HTERT RPE-1 (cell line): ENCODE data around the gene SPI1.
"Not testable (repeated sequence)": the region's sequence is repeated elsewhere in the genome, so short reads cannot be mapped to it uniquely, and the experiment has no call there.

Experiments used
- in situ Hi-C: fragments of 300-500 bp; cut with MboI; formaldehyde crosslinking; loops from 4 replicates; pipeline ENCODE4 v1.14.3; 2020; ENCODE audit warnings: low sequenced_read_pairs

SPI1 gene

GRCh38 chr11:47342854-47343253 is 35.5 kb downstream of the SPI1 start:
- in situ Hi-C loops, result no loop called here

GRCh38 chr11:47342036-47342803 is 36.1 kb downstream of the SPI1 start:
- in situ Hi-C loops, result no loop called here

GRCh38 chr11:47340980-47341775 is 37.2 kb downstream of the SPI1 start:
- in situ Hi-C loops, result no loop called here

GRCh38 chr11:47340010-47340409 is 38.3 kb downstream of the SPI1 start:
- in situ Hi-C loops, result no loop called here

- in situ Hi-C loops, result no loop called here
These were observed 39.7 kb downstream of the SPI1 start for GRCh38 chr11:47338396-47339241.

GRCh38 chr11:47337229-47337924 is 41.0 kb downstream of the SPI1 start:
- in situ Hi-C loops, result no loop called here

GRCh38 chr11:47336595-47336994 is 41.8 kb downstream of the SPI1 start:
- in situ Hi-C loops, result no loop called here

GRCh38 chr11:47335733-47336132 is 42.6 kb downstream of the SPI1 start:
- in situ Hi-C loops, result no loop called here

GRCh38 chr11:47334699-47335411 is 43.5 kb downstream of the SPI1 start:
- in situ Hi-C loops, result not testable (repeated sequence)

GRCh38 chr11:47333886-47334443 is 44.4 kb downstream of the SPI1 start:
- in situ Hi-C loops, result no loop called here

- in situ Hi-C loops, result no loop called here
These were observed 44.9 kb downstream of the SPI1 start for GRCh38 chr11:47333526-47333845.

- in situ Hi-C loops, result no loop called here
These were observed 45.4 kb downstream of the SPI1 start for GRCh38 chr11:47332791-47333525.

GRCh38 chr11:47332303-47332711 is 46.0 kb downstream of the SPI1 start:
- in situ Hi-C loops, result no loop called here

- in situ Hi-C loops, result no loop called here
These were observed 46.7 kb downstream of the SPI1 start for GRCh38 chr11:47331454-47332302.

GRCh38 chr11:47329987-47330931 is 48.1 kb downstream of the SPI1 start:
- in situ Hi-C loops, result no loop called here

- in situ Hi-C loops, result no loop called here
These were observed 48.8 kb downstream of the SPI1 start for GRCh38 chr11:47329431-47329986.
